GM12872 (cell line): ENCODE measurements around the gene GLIS1.

Experiments used
- CTCF ChIP-seq: IDR thresholded peaks from 3 replicates; pipeline ENCODE4 v1.5.1; 2011; ENCODE audit warnings: low read depth, mild to moderate bottlenecking, low read length, moderate library complexity; ENCODE audit not compliant: insufficient read depth

GLIS1 gene

DNA sequence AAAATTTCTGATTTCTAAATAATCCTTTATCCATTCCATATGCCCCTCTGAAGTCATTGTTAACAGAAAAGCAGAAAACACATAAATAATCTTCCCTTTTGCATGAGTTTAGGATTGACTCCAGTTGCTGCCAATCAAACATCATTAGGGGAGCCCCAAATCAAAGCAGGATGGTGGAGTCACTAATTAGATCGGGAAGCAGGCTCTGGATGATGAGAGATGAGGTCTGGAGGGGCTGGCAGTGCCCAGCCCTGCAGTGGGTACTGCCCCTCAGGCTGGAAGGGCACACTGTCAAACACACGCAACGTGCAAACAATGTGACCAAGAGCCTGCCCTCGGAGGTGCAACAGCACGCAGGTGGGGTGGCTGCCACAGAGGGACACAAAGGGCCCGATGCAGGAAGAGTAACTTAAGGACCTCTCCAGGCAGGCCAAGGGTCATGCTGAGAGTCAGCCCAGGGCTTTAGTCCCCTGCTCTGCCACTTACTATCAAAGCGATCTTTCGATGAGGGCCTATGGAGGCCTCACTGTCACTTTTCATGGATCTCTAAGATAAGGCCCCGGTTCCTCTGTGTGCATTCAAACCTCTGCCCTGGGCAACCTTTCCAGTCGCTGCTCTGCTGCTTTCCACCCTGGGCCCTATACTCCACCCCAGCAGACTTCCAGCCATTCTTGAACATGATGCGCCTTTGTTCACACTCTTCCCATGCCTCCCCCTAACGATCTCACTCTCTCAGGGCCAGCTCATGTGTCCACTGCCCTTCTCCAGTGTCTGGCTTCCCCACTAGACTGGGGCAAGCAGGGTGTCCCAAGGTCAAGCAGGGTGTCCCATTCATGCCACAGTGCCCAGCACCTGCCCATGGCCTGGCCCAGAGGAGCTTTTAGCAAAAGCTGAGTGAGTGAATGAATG, 180.9 kb downstream of the GLIS1 start:
- TF ChIP-seq CTCF, result no peak

GRCh38 chr1:53557369-53557768, 181.6 kb downstream of the GLIS1 start:
- no peak for TF ChIP-seq CTCF

DNA sequence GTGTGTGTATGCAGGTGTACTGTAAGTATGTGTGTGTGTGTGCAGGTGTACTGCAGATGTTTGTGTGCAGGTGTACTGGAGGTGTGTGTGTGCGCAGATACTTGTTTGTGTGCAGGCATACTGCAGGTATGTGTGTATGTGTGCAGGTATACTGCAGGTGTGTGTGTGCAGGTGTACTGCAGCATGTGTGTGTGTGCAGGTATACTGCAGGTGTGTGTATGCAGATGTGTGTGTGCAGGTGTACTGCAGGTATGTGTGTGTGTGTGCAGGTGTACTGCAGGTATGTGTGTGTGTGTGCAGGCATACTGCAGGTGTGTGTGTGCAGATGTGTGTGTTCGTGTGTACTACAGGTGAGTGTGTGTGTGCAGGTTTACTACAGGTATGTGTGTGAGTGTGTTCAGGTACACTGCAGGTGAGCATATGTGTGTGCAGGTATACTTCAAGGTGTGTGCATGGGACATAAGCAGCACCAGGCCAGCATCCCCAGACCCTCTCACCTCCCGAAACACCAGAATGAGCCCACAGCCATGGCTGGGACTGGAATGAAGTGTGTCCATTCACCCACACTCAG, 182.2 kb downstream of the GLIS1 start:
- no peak for TF ChIP-seq CTCF

DNA sequence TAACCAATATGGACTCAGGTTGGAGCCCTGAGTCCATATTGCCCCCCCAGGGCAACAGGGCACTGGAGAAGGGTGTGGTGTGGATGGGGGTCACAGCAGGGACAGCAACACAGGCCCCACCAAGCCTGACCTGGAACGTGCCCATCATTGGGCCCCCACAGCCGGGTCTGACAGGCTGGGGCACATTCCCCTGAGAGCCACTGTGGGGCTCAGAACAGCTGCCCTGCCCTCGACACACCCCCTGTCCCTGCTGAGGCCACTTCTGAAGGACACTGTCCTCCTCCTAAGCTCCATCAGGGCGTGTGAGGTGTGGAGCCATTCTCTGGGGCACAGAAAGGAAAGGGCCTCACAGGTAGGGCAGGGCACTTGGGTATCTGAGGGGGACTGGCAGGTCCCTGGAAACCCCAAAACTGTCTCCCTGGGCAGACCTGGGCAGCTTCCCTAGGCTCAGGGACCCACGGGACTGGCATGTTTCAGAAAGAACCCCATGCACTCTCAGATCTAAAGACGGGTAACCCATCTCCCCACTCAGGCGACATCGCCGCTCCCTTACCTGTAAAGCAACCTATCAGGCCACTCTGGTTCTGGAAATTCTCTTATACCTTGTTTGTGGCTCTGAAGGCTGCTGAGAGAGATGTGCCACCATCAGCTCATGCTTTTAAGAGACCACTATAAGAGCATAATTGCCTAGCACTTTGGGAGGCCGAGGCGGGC, 184.2 kb downstream of the GLIS1 start:
- TF ChIP-seq CTCF, result no peak

DNA sequence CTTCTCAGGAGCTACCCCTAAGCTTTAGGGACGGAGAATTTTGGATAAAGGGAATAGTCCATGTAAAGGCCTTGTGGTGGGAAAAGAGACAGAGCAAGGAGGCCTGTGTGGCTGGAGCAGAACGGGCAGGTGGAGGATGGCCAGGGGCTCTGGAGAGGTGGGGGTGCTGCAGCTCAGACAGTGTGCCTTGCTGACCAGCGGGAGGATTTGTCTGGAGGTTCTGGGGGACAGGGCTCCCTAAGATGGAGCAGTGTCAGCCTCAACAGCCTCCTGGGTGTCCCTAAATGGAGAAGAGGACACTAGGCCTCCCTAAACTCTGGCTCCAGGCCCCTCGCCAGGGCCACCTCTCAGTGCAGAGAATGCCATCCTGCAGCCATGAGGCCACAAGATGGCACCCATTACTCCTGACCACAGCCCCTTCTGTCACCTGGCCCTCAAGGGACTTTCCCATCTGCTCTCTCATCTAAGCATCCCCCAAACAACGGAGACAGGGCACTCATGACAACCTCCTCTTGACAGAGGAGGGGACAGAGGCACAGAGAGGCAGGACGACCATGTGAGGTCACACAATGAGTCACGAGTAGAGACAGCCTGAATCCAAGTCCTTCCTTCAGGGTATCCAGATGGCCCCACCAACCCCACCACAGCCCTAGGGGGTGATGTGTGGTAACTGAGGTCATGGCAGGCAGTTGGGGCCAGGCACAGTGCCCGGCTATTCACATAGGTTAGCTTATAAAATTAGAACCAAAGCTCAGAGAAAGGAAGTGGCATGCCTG, 185.0 kb downstream of the GLIS1 start:
- TF ChIP-seq CTCF, result 0 out of 3 replicates have a peak, but pooled peaks have one; percentile 5

- no peak for TF ChIP-seq CTCF
These were observed 185.8 kb downstream of the GLIS1 start for GRCh38 chr1:53552981-53553733.
